Measurements from ENCODE around the gene CCM2.
A peak's percentile ranks its signal among the peaks of the same experiment; 100 is the strongest.

CCM2 gene

DNA sequence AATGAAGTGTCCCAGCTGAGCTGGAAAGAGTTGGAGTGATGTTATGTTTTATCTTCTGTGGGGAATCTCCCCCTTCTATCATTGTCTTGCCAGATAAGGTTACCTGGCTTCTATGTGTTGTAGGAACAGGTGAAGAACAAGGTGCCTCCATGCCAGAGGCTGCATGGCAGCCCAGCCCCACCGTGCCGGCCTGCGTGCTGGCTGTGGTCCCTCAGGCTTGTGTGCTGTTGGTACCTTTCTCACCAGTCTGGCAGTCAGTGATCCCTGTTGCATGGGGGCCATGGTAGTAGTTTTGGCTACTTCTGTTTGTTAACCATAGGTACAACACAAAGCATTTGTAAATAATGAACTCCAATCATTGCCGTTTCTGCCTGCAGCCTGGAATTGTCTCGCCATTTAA lies 37.9 kb downstream of the CCM2 start:
- no peak for DNase-seq

GRCh38 chr7:45039106-45039505 lies 39.1 kb downstream of the CCM2 start:
- no peak for DNase-seq

- DNase-seq = no peak
Measured at GRCh38 chr7:45044338-45044737, 44.3 kb downstream of the CCM2 start.

- no peak for DNase-seq
Measured at GRCh38 chr7:45048748-45049147, 48.7 kb downstream of the CCM2 start.

DNA sequence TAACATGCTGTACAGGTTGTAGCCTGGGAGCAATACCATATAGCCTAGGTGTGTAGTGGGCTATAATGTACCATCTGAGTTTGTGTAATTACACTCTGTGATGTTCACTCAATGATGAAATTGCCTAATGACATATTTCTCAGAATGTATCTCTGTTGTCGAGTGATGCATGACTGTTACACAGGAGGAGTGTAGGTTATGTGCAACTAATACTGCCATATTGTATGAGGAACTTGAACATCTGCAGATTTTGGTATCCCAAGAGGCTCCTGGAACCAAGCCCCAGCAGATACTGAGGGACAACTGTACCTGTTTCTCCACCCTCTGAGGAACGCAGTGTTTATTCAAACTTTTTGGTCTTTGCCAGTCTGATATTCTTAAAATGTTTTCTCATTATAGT lies 50.2 kb downstream of the CCM2 start:
- DNase-seq = no peak

GRCh38 chr7:45052011-45052410 lies 52.0 kb downstream of the CCM2 start:
- DNase-seq = no peak

- no peak for DNase-seq
Measured at GRCh38 chr7:45053401-45053800, 53.4 kb downstream of the CCM2 start.

DNA sequence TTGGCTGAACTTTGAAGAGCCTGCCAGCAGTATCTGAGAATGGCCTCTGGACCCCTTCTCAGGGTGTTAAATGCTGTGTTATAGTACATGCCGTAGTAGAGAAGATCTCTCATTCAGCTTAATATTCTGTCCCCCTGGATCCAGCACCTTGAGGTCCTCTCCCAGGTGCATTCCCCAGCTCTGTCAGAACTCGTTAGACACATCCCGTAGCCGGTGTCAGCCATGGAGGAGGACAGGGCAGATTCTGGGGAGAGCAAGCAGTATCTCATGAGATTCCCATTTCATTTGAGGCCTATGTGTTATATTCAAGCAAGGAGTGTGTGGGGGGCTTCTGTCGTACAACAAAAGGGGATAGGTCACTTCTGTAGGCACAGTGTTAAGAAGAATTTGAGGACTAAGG lies 53.9 kb downstream of the CCM2 start:
- no peak for DNase-seq

DNA sequence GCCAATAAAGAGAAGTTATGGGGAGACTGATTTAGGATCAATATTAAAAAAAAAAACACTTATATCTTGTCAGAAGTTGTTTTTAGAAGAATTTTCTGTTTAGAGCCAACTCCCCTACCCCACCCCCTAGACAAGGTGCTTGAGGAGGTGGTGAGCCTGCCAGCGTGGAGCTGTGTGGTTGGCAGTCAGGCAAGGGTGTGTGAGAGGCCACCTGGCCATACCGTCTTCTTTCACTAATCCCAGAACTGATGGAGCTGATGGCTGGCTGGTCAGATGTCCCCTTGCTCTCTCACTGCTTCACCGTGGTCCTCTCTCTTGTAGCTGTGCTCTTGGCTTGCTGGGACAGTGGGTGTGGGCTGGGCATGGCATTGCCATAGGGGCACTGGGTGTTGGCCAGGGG lies 54.4 kb downstream of the CCM2 start:
- no peak for DNase-seq

- no peak for DNase-seq
Measured at GRCh38 chr7:45055016-45055415, 55.0 kb downstream of the CCM2 start.

DNA sequence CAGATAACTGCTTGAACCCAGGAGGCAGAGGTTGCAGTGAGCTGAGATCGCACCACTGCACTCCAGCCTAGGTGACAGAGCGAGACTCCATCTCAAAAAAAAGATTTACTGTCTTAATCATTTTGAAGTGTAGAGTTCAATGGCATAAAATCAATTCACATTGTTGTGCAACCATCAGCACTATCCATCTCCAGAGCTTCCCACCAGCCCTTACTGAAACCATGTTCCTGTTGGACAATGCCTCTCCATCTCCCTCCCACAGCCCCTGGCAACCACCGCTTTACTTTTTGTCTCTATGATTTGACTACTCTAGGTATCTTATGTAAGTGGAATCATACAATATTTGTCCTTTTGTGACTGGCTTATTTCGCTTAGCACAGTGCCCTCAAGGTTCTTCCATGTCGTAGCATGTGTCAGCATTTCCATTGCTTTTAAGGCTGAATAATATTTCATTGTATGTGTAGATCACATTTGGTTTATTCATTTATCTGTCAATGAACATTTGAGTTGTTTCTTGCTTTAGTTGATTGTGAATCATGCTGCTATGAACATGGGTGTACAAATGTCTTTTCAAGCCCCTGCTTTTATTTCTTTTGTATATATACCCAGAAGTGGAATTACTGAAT lies 55.7 kb downstream of the CCM2 start:
- no peak for DNase-seq

DNA sequence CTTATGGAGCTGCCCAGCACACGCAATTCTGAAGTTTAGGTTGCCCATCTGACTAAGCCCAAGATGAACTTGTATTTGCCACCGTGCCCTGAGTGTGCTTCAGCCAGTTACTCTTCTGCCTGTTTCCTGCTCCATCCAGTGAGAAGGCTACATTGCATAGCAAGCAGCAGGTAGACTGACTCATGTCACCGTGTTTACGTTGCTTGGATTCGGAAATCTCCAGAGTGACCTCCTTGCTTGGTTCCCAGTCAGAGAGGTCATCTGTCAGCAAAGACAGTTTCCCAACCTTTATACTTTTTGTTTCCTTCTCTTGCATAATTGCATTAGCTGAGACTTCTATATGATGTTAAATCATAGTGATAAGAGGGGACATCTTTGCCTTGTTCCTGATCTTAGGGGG lies 57.9 kb downstream of the CCM2 start:
- no peak for DNase-seq

DNA sequence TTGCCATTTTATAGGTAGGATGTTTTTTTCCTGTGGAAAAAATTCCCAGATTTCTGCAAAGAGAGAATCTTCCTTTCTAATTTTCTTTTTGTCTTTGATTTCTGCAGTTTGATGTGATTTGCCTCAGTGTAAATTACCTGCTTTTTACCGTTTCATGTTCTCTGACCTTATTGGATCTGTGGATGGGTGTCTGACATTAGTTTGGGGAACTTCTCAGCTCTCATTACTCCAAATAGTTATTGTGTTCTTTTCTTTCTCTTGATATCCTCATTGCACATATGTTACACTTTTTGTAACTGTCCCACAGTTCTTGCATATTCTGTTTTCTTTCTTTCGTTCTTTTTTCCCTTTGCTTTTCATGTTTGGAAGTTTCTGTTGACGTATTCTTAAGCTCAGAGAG lies 60.3 kb downstream of the CCM2 start:
- no peak for DNase-seq

GRCh38 chr7:45061352-45061751 lies 61.4 kb downstream of the CCM2 start:
- DNase-seq = no peak

- DNase-seq = no peak
Measured at GRCh38 chr7:45061806-45062425, 61.9 kb downstream of the CCM2 start.

DNA sequence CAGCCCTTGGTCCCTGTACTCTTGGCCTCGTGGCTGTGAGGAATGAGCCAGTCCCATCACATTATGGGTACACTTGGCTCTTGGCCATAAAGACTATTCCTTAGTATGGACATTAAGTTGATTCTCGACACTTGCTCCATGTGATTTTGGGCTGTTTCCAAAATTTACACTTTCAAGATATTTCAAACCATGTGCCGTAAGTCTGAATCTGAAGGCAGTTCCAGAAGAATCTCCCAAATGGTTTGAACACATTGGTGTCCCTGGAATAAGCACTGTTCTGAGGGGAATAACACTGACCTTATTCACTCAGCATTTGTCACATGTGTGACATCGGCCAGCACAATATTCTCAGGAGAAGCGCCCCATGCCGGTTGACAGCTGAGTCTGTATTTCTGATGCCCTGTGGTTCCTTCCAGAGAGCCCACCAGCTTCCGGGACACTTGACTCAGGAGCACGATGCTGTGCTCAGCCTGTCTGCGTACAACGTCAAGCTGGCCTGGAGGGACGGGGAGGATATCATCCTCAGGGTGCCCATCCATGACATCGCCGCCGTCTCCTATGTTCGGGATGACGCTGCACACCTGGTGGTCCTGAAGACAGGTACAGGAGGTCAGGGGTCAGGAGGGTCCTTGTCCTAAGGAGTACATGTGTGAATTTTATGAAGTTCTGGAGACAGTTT lies 64.2 kb downstream of the CCM2 start:
- no peak for DNase-seq

DNA sequence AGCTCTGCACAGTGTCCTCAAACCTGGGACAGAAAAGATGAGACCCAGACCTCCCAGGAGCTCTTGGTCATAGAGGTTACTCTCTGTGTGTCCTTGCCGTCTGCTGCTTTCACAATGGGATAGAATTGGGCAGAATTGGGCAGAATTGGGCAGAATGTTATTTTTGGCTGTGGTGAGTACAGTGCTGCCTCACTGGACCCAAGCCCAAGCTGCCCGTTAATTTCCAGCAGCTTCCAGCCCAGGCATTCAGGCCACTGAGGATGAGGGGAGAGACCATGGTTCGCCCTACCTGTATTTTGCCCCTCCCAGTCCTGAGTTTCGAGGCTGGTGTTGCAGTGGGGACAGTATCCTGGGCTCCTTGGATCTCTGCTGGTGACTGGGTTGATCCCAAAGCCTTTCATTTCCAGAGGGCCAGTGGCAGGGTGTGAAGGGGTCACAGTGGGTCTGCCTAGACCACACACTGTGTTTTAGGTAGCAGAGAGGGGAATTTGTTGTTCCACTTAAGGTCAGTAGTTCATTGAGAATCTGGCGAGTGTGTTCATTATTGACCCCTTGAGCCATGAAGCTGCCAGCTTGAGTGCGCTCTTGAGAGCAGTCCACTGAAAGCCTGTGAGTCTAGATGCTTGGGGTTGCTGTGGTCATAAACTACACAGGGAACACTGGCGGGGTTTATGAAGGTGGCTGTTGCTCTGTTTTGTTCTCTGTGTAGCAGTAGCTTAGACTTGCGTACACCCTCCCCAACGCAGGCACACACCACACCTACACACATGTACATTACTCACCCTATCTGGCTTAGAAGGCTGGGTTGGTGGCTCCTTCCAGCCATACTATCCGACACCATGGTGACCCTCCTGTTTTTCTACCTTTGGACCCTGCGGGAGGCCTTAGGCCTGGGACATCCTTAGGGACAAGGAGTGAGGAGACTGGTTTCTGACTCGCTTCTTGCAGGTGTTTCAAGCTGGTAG lies 65.3 kb downstream of the CCM2 start:
- DNase-seq = no peak

DNA sequence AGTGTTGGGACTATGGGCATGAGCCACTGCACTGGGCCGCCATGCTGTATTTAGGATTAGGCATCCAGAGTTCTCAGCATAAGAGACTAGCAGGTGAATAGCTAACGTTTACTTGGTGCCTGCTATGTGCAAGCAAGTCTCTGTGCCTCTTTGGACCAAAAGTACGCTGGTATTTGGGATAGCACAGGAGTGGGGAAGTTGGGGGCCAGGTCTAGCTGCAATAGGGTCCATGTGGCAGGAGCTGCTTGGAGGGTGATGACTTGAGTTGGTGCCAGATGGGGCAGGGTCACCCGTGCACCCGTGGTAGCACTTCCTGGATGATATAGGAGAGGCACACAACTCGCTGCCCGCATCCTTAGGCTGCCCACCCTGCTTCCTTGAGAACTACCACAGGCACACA lies 66.4 kb downstream of the CCM2 start:
- DNase-seq = no peak

DNA sequence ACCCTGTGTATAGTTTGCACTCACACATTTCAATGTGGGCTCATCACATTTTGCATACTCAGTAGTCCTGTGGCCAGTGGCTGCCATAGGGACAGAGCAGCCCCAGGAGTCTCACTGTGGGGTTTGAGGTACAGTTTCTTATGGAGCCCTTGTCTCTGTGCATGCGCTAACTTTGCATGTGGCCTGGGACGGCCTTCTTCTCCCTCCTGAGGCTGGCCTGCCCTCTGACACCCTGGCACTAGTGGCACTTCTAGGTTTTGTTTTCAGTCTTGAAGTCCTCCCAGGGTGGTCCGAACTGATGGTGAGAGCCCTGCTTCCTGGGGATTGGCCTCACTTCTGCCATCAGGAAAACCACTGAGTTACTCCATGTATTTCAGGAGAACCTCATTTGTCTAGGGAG lies 67.6 kb downstream of the CCM2 start:
- no peak for DNase-seq

- DNase-seq = no peak
Measured at GRCh38 chr7:45068236-45069023, 68.4 kb downstream of the CCM2 start.

GRCh38 chr7:45069444-45070253 lies 69.6 kb downstream of the CCM2 start:
- no peak for DNase-seq

GRCh38 chr7:45070254-45070642 lies 70.2 kb downstream of the CCM2 start:
- DNase-seq = peak in 1 of 2 experiments; percentile 27

All from NCI-H446 (cell line).